NCI-H1417 treated with DMSO at 0.1 percent for 48 hours (cell line): Measurements from ENCODE around the gene RHOD.

Experiments
- DNase-seq: peaks from one replicate; lab custom pipeline; 2025; lab: John Stamatoyannopoulos, UW

RHOD gene

GRCh38 chr11:67062526-67063373 is 6.1 kb downstream of the RHOD start:
- no peak for DNase-seq

- DNase-seq = no peak
These were observed 9.7 kb downstream of the RHOD start for GRCh38 chr11:67066333-67066709.

GRCh38 chr11:67071420-67072284 is 15.0 kb downstream of the RHOD start:
- DNase-seq = no peak

GRCh38 chr11:67072295-67072694 is 15.6 kb downstream of the RHOD start:
- DNase-seq = no peak

- DNase-seq = no peak
These were observed 17.3 kb downstream of the RHOD start for GRCh38 chr11:67073908-67074307.

- DNase-seq = no peak
These were observed 19.6 kb downstream of the RHOD start for GRCh38 chr11:67076202-67076601.

GRCh38 chr11:67079065-67079705 is 22.5 kb downstream of the RHOD start:
- DNase-seq = no peak

- no peak for DNase-seq
These were observed 25.6 kb downstream of the RHOD start for GRCh38 chr11:67082071-67082791.

GRCh38 chr11:67083786-67084366 is 27.2 kb downstream of the RHOD start:
- no peak for DNase-seq

GRCh38 chr11:67085617-67086016 is 29.0 kb downstream of the RHOD start:
- no peak for DNase-seq

- no peak for DNase-seq
These were observed 34.1 kb downstream of the RHOD start for GRCh38 chr11:67090717-67091116.

GRCh38 chr11:67095214-67095507 is 38.5 kb downstream of the RHOD start:
- DNase-seq = no peak

GRCh38 chr11:67098799-67099429 is 42.3 kb downstream of the RHOD start:
- no peak for DNase-seq

GRCh38 chr11:67099831-67100324 is 43.2 kb downstream of the RHOD start:
- DNase-seq = no peak

GRCh38 chr11:67102664-67103063 is 46.0 kb downstream of the RHOD start:
- no peak for DNase-seq

GRCh38 chr11:67105964-67106363 is 49.3 kb downstream of the RHOD start:
- no peak for DNase-seq

GRCh38 chr11:67111261-67111660 is 54.6 kb downstream of the RHOD start:
- DNase-seq = no peak

- no peak for DNase-seq
These were observed 56.6 kb downstream of the RHOD start for GRCh38 chr11:67113231-67113721.

- no peak for DNase-seq
These were observed 57.7 kb downstream of the RHOD start for GRCh38 chr11:67114275-67114896.

GRCh38 chr11:67116758-67117105 is 60.1 kb downstream of the RHOD start:
- DNase-seq = no peak

GRCh38 chr11:67117176-67117575 is 60.5 kb downstream of the RHOD start:
- no peak for DNase-seq
